Measurements from ENCODE around the gene EPHA8.

DNA sequence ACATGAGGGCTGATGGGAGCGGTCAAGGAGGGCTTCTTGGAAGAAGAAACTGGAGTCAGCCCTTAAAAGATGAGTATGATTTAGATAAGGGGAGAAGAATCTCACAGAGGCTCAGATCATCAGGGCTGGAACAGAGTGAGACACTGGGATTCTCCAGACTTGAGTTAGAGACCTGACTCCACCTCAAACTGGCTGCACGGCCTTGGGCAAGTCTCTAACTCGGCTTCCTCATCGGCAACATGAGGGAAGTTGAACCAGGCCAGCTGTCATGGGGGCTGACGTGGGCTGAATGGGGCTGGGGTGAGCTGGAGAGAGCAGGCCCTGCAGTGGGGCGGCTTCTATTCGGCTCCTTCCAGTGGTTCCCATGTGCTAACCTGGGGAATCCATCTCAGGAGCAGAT, 82.6 kb downstream of the EPHA8 start:
- TF ChIP-seq, protein P1, sequence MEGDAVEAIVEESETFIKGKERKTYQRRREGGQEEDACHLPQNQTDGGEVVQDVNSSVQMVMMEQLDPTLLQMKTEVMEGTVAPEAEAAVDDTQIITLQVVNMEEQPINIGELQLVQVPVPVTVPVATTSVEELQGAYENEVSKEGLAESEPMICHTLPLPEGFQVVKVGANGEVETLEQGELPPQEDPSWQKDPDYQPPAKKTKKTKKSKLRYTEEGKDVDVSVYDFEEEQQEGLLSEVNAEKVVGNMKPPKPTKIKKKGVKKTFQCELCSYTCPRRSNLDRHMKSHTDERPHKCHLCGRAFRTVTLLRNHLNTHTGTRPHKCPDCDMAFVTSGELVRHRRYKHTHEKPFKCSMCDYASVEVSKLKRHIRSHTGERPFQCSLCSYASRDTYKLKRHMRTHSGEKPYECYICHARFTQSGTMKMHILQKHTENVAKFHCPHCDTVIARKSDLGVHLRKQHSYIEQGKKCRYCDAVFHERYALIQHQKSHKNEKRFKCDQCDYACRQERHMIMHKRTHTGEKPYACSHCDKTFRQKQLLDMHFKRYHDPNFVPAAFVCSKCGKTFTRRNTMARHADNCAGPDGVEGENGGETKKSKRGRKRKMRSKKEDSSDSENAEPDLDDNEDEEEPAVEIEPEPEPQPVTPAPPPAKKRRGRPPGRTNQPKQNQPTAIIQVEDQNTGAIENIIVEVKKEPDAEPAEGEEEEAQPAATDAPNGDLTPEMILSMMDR (IDR thresholded peaks at IDR 0.05) = no peak
- TF ChIP-seq POLR2AphosphoS5 (IDR thresholded peaks at IDR 0.05; ENCODE audit: insufficient read depth in 1 of 2, low read depth in 1 of 2) = no peak

All from vagina (tissue), 2 donors.